Upper lobe of left lung (tissue), 4 donors: ENCODE measurements around the gene ZNF484.
"Not testable (repeated sequence)": the region's sequence is repeated elsewhere in the genome, so short reads cannot be mapped to it uniquely, and the experiment has no call there.

Experiments used
- EP300 ChIP-seq, 4 donors: sonication (generic); formaldehyde crosslinking; IDR thresholded peaks; one replicate each; pipeline ENCODE4 v1.5.1; 2017; ENCODE audit warnings: antibody characterized with exemption in 4 of 4, control low read depth in 2 of 4
- POLR2A ChIP-seq, 4 donors: fragments of 450-650 bp; IDR thresholded peaks; one replicate each; pipeline ENCODE4 v1.5.1; 2016 to 2017; ENCODE audit warnings: antibody characterized with exemption in 4 of 4, mild to moderate bottlenecking in 2 of 4
- POLR2AphosphoS5 ChIP-seq, 2 donors: sonication (generic); formaldehyde crosslinking; IDR thresholded peaks; one replicate each; pipeline ENCODE4 v1.5.1; 2017; ENCODE audit warnings: antibody characterized with exemption in 2 of 2
- TF ChIP-seq, protein P1 (sequence below), 6 experiments: fragments of 450-650 bp in 4 of 6; fragments of 200-600 bp in 2 of 6; sonication (generic) in 2 of 6; IDR thresholded peaks; one replicate each; pipeline ENCODE4 v1.5.1; 2016 to 2019; ENCODE audit warnings: antibody characterized with exemption in 6 of 6

DNA sequence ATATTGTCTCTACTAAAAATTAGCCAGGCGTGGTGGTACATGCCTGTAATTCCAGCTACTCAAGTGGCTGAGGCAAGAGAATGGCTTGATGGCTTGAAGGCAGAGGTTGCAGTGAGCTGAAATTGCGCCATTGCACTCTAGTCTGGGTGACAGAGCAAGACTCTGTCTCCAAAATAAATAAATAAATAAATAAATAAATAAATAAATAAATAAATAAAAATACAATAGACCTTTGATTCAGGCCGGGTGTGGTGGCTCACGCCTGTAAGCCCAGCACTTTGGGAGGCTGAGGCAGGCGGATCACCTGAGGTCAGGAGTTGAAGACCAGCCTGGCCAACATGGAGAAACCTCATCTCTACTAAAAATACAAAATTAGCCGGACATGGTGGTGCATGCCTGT is 29.1 kb downstream of the ZNF484 start:
- not testable (repeated sequence) for TF ChIP-seq POLR2AphosphoS5, POLR2A, EP300 (IDR thresholded peaks at IDR 0.05)
- TF ChIP-seq, protein P1, sequence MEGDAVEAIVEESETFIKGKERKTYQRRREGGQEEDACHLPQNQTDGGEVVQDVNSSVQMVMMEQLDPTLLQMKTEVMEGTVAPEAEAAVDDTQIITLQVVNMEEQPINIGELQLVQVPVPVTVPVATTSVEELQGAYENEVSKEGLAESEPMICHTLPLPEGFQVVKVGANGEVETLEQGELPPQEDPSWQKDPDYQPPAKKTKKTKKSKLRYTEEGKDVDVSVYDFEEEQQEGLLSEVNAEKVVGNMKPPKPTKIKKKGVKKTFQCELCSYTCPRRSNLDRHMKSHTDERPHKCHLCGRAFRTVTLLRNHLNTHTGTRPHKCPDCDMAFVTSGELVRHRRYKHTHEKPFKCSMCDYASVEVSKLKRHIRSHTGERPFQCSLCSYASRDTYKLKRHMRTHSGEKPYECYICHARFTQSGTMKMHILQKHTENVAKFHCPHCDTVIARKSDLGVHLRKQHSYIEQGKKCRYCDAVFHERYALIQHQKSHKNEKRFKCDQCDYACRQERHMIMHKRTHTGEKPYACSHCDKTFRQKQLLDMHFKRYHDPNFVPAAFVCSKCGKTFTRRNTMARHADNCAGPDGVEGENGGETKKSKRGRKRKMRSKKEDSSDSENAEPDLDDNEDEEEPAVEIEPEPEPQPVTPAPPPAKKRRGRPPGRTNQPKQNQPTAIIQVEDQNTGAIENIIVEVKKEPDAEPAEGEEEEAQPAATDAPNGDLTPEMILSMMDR (IDR thresholded peaks at IDR 0.05), result not testable (repeated sequence)
